HEK293 (cell line): Measurements from ENCODE around the gene EXOC7.

ENCODE experiments used
- CTCF ChIA-PET: fragments of 350-600 bp; formaldehyde crosslinking; extraction: SDS; loops from one replicate; lab custom pipeline; 2021; ENCODE audit warnings: antibody characterized with exemption; lab: Yijun Ruan, JAX
- POLR2A ChIA-PET: fragments of 300-600 bp; formaldehyde crosslinking; extraction: SDS; loops from one replicate; lab custom pipeline; 2020; ENCODE audit warnings: antibody characterized with exemption, inconsistent platforms; lab: Yijun Ruan, JAX
- H3K27ac ChIP-seq: fragments of 200-500 bp; sonication (Bioruptor generic); 2 replicates; pipeline ENCODE4 v1.5.1; 2014; ENCODE audit warnings: low read depth, low read length, control low read depth, inconsistent platforms; ENCODE audit errors: extremely low read depth
- H3K36me3 ChIP-seq, 2 experiments: fragments of 200-500 bp in 1 of 2; sonication (Bioruptor generic) in 1 of 2; 1 replicate in 1 of 2; 2 replicates in 1 of 2; pipeline ENCODE4 v1.5.1; 2014 to 2017; ENCODE audit warnings: inconsistent platforms in 2 of 2, low read length in 2 of 2; ENCODE audit not compliant: control insufficient read depth in 2 of 2, insufficient read depth in 1 of 2
- H3K4me1 ChIP-seq: fragments of 200-500 bp; sonication (Bioruptor generic); 2 replicates; pipeline ENCODE4 v1.5.1; 2014; ENCODE audit warnings: mild to moderate bottlenecking, low read length, inconsistent platforms; ENCODE audit not compliant: control insufficient read depth, insufficient read depth
- H3K4me3 ChIP-seq: 2 replicates; pipeline ENCODE4 v1.5.1; 2011; ENCODE audit warnings: low read depth, mild to moderate bottlenecking, control low read depth, low read length, moderate library complexity
- H3K9me3 ChIP-seq: fragments of 200-500 bp; sonication (Bioruptor generic); 2 replicates; pipeline ENCODE4 v1.5.1; 2014; ENCODE audit warnings: low read depth, low read length, inconsistent platforms; ENCODE audit not compliant: control insufficient read depth, insufficient read depth
- GLIS2 ChIP-seq: fragments of 450-650 bp; formaldehyde crosslinking; IDR thresholded peaks from 2 replicates; pipeline ENCODE4 v1.5.1; 2016; ENCODE audit warnings: missing biosample characterization, missing genetic modification characterization
- KLF16 ChIP-seq: fragments of 450-650 bp; formaldehyde crosslinking; IDR thresholded peaks from 2 replicates; pipeline ENCODE4 v1.5.1; 2017; ENCODE audit warnings: missing biosample characterization, missing genetic modification characterization
- TCF7L2 ChIP-seq: IDR thresholded peaks from 2 replicates; pipeline ENCODE4 v1.6.1; 2011; ENCODE audit warnings: low read depth, mild to moderate bottlenecking, inconsistent platforms, low read length, moderate library complexity, borderline replicate concordance
- ZBTB20 ChIP-seq: fragments of 450-650 bp; formaldehyde crosslinking; IDR thresholded peaks from 2 replicates; pipeline ENCODE4 v1.5.1; 2016; ENCODE audit warnings: missing biosample characterization, missing genetic modification characterization
- ZBTB6 ChIP-seq: fragments of 450-650 bp; formaldehyde crosslinking; IDR thresholded peaks from 2 replicates; pipeline ENCODE4 v1.5.1; 2017; ENCODE audit warnings: missing biosample characterization, missing genetic modification characterization
- ZIC2 ChIP-seq: fragments of 450-650 bp; formaldehyde crosslinking; IDR thresholded peaks from 2 replicates; pipeline ENCODE4 v1.5.1; 2016; ENCODE audit warnings: missing biosample characterization, missing genetic modification characterization
- ZNF223 ChIP-seq: fragments of 450-650 bp; formaldehyde crosslinking; IDR thresholded peaks from 2 replicates; pipeline ENCODE4 v1.5.1; 2016; ENCODE audit warnings: missing biosample characterization, missing genetic modification characterization
- ZNF473 ChIP-seq: fragments of 450-650 bp; formaldehyde crosslinking; IDR thresholded peaks from 2 replicates; pipeline ENCODE4 v1.5.1; 2017; ENCODE audit warnings: missing biosample characterization, missing genetic modification characterization
- ZNF639 ChIP-seq: fragments of 450-650 bp; formaldehyde crosslinking; IDR thresholded peaks from 2 replicates; pipeline ENCODE4 v1.5.1; 2016; ENCODE audit warnings: missing biosample characterization, missing genetic modification characterization
- ZNF785 ChIP-seq: fragments of 450-650 bp; formaldehyde crosslinking; IDR thresholded peaks from 2 replicates; pipeline ENCODE4 v1.5.1; 2016; ENCODE audit warnings: missing biosample characterization, missing genetic modification characterization
- ZNF843 ChIP-seq: fragments of 450-650 bp; formaldehyde crosslinking; IDR thresholded peaks from 2 replicates; pipeline ENCODE4 v1.5.1; 2016; ENCODE audit warnings: missing biosample characterization, missing genetic modification characterization
- ZSCAN4 ChIP-seq: fragments of 450-650 bp; formaldehyde crosslinking; IDR thresholded peaks from 2 replicates; pipeline ENCODE4 v1.5.1; 2017; ENCODE audit warnings: missing biosample characterization, missing genetic modification characterization
- TF ChIP-seq, protein P1 (sequence below): fragments of 450-650 bp; formaldehyde crosslinking; IDR thresholded peaks from 2 replicates; pipeline ENCODE4 v1.5.1; 2016; ENCODE audit warnings: missing biosample characterization, missing genetic modification characterization

Gene EXOC7

DNA sequence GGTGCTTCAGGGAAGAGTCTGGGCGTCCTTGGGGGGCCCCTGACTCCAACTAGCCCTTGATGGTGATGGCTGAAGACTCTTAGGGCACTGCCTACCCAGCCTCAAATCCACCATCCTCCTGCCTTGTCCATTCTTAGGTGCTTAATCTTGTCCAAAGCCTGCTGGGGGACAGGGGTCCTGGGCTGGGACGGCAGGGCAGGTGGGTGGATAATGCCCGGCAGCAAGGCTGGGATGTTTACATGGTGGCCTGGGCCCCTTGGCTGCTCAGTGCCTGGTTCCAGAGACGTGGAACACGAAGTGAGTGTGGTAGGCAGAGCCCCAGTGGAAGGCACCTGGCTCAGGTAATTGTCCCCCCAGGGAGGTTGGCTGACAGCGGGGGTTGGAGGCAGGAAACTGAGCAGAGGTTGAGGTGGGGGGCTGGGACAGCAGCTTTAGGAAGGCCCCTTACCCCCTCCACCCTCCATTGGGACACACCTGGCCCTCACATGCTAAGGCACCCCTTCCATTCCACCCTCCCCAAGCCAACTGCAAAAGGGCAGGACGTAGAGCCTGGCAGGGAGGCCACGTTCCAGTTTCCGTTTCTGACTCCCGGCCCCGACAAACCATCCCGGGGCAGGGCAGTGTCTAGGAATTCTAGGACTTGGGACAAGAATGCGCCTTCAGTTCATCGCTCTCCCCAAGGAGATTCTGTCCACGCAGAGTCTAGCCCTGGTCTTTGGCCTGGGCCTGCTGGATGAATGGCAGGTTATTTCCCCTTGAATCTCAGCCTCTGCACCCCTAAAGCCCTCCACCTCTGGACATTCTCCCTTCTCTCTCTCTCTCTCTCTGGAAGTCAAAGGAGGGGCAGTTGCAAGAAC is 35.5 kb upstream of the EXOC7 start (continued):
- TF ChIP-seq TCF7L2: no peak
- no peak for TF ChIP-seq KLF16 (tag by site-specific recombination)
- no peak for TF ChIP-seq ZSCAN4 (tag by site-specific recombination)

GRCh38 chr17:76138234-76138895 is 34.8 kb upstream of the EXOC7 start:
- Histone ChIP-seq H3K36me3 (no peaks in the 10 kb centered on the region), H3K4me1 (peaks cover 9% of the 10 kb centered on the region), H3K4me3 (no peak overlapping the region), H3K27ac (no peak overlapping the region), H3K9me3 (no peaks in the 10 kb centered on the region)
- ChIA-PET POLR2A (no interaction called here), CTCF (no interaction called here)
- peak; percentile 26; the same call in 1 of the 2 replicates for TF ChIP-seq ZIC2 (tag by site-specific recombination)
- peak; percentile 9; the same call in 1 of the 2 replicates for TF ChIP-seq ZBTB6 (tag by site-specific recombination)
- TF ChIP-seq ZBTB20: peak; percentile 46
- TF ChIP-seq, protein P1, sequence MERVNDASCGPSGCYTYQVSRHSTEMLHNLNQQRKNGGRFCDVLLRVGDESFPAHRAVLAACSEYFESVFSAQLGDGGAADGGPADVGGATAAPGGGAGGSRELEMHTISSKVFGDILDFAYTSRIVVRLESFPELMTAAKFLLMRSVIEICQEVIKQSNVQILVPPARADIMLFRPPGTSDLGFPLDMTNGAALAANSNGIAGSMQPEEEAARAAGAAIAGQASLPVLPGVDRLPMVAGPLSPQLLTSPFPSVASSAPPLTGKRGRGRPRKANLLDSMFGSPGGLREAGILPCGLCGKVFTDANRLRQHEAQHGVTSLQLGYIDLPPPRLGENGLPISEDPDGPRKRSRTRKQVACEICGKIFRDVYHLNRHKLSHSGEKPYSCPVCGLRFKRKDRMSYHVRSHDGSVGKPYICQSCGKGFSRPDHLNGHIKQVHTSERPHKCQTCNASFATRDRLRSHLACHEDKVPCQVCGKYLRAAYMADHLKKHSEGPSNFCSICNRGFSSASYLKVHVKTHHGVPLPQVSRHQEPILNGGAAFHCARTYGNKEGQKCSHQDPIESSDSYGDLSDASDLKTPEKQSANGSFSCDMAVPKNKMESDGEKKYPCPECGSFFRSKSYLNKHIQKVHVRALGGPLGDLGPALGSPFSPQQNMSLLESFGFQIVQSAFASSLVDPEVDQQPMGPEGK (tag by site-specific recombination): peak; percentile 52; the same call in 1 of the 2 replicates
- TF ChIP-seq ZNF639: no peak
- TF ChIP-seq ZNF223 (tag by site-specific recombination): peak; percentile 82
- no peak for TF ChIP-seq ZNF843
- no peak for TF ChIP-seq ZNF473
- peak; percentile 48; the same call in 1 of the 2 replicates for TF ChIP-seq GLIS2 (tag by site-specific recombination)

GRCh38 chr17:76137351-76138233 is 34.0 kb upstream of the EXOC7 start:
- ChIA-PET POLR2A (no interaction called here), CTCF (interaction anchor here (0.7 kb wide), 1 partner anchor 13 kb away, joined by 3 read pairs; no protein-coding TSS in a partner anchor)
- H3K4me1 ChIP-seq: peaks cover 12% of the 10 kb centered on the region
- no peak overlapping the region for H3K4me3 ChIP-seq
- no peaks in the 10 kb centered on the region for H3K36me3 ChIP-seq
- no peak overlapping the region for H3K27ac ChIP-seq
- no peaks in the 10 kb centered on the region for H3K9me3 ChIP-seq
- TF ChIP-seq ZNF785 (tag by site-specific recombination): no peak
- TF ChIP-seq, all 188 proteins: peak for 0
